AG04449 (cell line): ENCODE results near the gene ENTPD8.
"Not testable (repeated sequence)": the region's sequence is repeated elsewhere in the genome, so short reads cannot be mapped to it uniquely, and the experiment has no call there.

Source experiments
- CTCF ChIA-PET: fragments of 350-600 bp; formaldehyde crosslinking; extraction: SDS; loops from one replicate; lab custom pipeline; 2021; ENCODE audit warnings: antibody characterized with exemption; lab: Yijun Ruan, JAX
- POLR2A ChIA-PET: fragments of 400-600, 350-600 bp; formaldehyde crosslinking; extraction: SDS; loops from one replicate; lab custom pipeline; 2020; ENCODE audit warnings: antibody characterized with exemption, inconsistent platforms; lab: Yijun Ruan, JAX
- DNase-seq: peaks from one replicate; pipeline ENCODE4 v3.0.0-alpha.2; 2010; ENCODE audit warnings: low read depth, low spot score
- H3K4me3 ChIP-seq: 2 replicates; pipeline ENCODE4 v1.5.1; 2011; ENCODE audit warnings: low read depth, mild to moderate bottlenecking, control low read depth, low read length
- CTCF ChIP-seq: IDR thresholded peaks from one replicate; pipeline ENCODE4 v1.5.1; 2011; ENCODE audit warnings: mild to moderate bottlenecking, moderate library complexity, low read length, control low read depth, inconsistent platforms; ENCODE audit not compliant: insufficient read depth; ENCODE audit errors: missing control alignments

ENTPD8 gene

GRCh38 chr9:137416006-137416562 is 25.1 kb downstream of the ENTPD8 start:
- DNase-seq, result no peak
- CTCF ChIA-PET, result no interaction called here
- TF ChIP-seq CTCF, result no peak
- POLR2A ChIA-PET, result no interaction called here
- H3K4me3 ChIP-seq, result no peak overlapping the region

- H3K4me3 ChIP-seq, result no peak overlapping the region
- ChIA-PET CTCF (no interaction called here), POLR2A (no interaction called here)
- TF ChIP-seq CTCF, result no peak
- DNase-seq, result no peak
Observed at GRCh38 chr9:137415451-137415850, 25.7 kb downstream of the ENTPD8 start.

GRCh38 chr9:137412431-137412830 is 28.7 kb downstream of the ENTPD8 start:
- H3K4me3 ChIP-seq, result no peak overlapping the region
- CTCF ChIA-PET, result interaction anchor here (1.2 to 4.8 kb wide), 3 partner anchors 11 to 118 kb away, joined by 3 to 41 read pairs (median 5); partner anchors contain the start of genes EXD3, NOXA1 and NRARP
- POLR2A ChIA-PET, result interaction anchor here (1.1 to 1.2 kb wide), 2 partner anchors 11 to 172 kb away, joined by 3 read pairs; partner anchors contain the start of genes EXD3, NOXA1 and TUBB4B
- DNase-seq, result no peak
- no peak for TF ChIP-seq CTCF

- POLR2A ChIA-PET, result interaction anchor here (1.1 kb wide), 1 partner anchor 12 kb away, joined by 3 read pairs; the partner anchor contains the start of genes EXD3 and NOXA1
- H3K4me3 ChIP-seq, result no peak overlapping the region
- CTCF ChIA-PET, result interaction anchor here (1.2 to 4.8 kb wide), 3 partner anchors 12 to 118 kb away, joined by 3 to 41 read pairs (median 5); partner anchors contain the start of genes EXD3, NOXA1 and NRARP
- TF ChIP-seq CTCF, result no peak
- DNase-seq, result no peak
Observed at GRCh38 chr9:137411645-137412380, 29.3 kb downstream of the ENTPD8 start.

GRCh38 chr9:137411260-137411644 is 29.9 kb downstream of the ENTPD8 start:
- POLR2A ChIA-PET, result no interaction called here
- DNase-seq, result no peak
- CTCF ChIA-PET, result interaction anchor here (1.4 to 4.8 kb wide), 2 partner anchors 13 to 109 kb away, joined by 5 to 41 read pairs; partner anchors contain the start of genes EXD3, NOXA1 and NRARP
- no peak for TF ChIP-seq CTCF
- no peak overlapping the region for H3K4me3 ChIP-seq

- ChIA-PET CTCF (interaction anchor here (4.8 kb wide), 1 partner anchor 13 kb away, joined by 41 read pairs; the partner anchor contains the start of genes EXD3 and NOXA1), POLR2A (interaction anchor here (0.7 kb wide), 1 partner anchor 120 kb away, joined by 3 read pairs; no protein-coding TSS in a partner anchor)
- no peak overlapping the region for H3K4me3 ChIP-seq
- DNase-seq, result no peak
- no peak for TF ChIP-seq CTCF
Observed at GRCh38 chr9:137410891-137411249, 30.3 kb downstream of the ENTPD8 start.

GRCh38 chr9:137410236-137410890 is 30.8 kb downstream of the ENTPD8 start:
- H3K4me3 ChIP-seq, result not testable (repeated sequence)

More at GRCh38 chr9:137410236-137410890, 30.8 kb downstream of the ENTPD8 start:
- CTCF ChIA-PET, result interaction anchor here (4.8 kb wide), 1 partner anchor 13 kb away, joined by 41 read pairs; the partner anchor contains the start of genes EXD3 and NOXA1
- POLR2A ChIA-PET, result interaction anchor here (0.7 kb wide), 1 partner anchor 121 kb away, joined by 3 read pairs; no protein-coding TSS in a partner anchor
- DNase-seq, result not testable (repeated sequence)
